ENCODE results near the gene BCAS3.
A peak's percentile ranks its signal among the peaks of the same experiment; 100 is the strongest.

The BCAS3 gene

GRCh38 chr17:61387511-61388305 is 710.1 kb downstream of the BCAS3 start:
- DNase-seq (ENCODE audit: low spot score): no peak

- no peak for DNase-seq (ENCODE audit: low spot score)
These were observed 711.1 kb downstream of the BCAS3 start for GRCh38 chr17:61388561-61389356.

DNA sequence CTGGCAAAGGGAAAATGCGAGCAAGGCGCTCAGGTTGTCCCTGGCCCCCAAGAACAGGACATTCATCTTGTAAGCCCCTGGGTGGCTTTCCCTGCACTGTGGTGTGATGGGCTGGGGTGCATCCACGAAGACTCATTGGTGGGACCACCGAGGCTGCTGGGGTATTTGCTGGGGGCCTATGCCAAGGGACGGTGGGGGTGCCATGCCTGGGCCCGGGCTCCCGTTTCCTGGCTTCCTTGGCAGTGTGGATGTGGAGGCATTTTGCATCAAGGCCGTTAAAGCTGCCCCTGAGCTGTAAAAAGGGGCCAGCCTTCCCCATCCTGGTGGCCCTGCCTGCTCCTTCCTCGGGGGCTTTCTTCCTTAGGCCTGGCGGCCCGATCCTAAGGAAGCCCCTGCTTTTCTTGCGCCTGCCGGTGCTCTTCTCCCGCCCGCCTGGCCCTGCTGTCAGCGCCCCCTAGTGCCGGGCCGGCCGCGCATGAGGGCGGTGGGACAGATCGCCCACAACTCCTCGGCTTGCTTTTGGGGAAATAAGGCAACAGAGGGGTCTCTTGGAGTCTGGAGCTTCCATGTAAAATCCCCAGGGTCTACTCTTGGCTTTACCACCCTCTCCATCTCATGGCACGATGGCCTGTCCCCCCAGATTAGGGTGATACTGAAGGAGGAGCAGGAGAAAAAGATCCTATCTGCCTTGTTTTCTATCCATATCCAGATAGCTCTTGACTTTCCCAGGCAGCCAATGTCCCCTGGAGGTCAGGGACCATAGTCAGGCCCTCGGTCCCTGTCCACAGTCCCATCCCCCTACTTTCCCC is 712.2 kb downstream of the BCAS3 start:
- peak; percentile 95 for DNase-seq (ENCODE audit: low spot score)

DNA sequence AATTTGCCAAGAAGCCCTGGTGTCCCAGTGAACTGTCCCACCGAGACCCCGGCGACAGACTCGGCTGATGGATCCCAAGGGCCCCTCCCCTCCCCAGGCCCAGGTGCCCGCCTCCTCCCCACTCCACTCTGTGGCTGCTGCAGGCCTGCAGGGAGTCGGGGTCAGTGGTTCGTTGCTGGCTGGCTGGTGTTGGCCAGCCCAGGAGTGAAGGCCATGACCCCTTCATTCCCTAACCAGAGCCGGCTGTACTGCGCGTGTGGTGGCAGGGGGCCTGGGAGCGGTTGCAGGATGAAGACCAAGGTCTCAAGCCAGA is 712.8 kb downstream of the BCAS3 start:
- no peak for DNase-seq (ENCODE audit: low spot score)

DNA sequence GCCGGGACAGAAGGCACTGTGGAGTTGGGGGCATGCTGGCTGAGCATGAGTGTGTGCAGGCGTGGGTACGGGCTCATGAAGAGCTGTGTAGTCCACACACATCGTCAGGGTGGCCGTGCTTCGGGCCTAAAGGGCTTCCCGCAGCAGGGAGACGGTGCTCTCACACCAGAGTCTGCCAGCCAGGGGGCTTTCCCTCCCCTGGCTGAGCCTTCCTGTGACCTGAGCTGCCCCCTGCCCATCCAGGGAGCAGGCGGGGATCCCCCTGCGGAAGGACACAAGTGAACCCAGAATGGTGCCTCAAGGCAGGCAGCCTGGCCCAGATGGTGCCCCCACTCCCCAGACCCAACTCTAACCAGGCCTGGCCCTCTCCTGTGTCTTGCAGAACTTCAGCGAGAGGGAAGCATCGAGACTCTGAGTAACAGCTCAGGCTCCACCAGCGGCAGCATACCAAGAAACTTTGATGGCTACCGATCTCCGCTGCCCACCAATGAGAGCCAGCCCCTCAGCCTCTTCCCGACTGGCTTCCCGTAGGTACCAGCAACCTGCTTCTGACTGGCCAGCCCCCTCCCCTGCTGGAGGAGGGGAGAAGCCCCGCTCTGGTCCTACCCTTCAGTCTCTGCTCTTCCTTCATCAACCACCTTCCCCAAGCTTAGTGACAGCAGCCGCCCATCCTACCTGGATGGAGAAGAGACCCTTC is 714.1 kb downstream of the BCAS3 start:
- no peak for DNase-seq (ENCODE audit: low spot score)

GRCh38 chr17:61392679-61393078 is 715.0 kb downstream of the BCAS3 start:
- no peak for DNase-seq (ENCODE audit: low spot score)

DNA sequence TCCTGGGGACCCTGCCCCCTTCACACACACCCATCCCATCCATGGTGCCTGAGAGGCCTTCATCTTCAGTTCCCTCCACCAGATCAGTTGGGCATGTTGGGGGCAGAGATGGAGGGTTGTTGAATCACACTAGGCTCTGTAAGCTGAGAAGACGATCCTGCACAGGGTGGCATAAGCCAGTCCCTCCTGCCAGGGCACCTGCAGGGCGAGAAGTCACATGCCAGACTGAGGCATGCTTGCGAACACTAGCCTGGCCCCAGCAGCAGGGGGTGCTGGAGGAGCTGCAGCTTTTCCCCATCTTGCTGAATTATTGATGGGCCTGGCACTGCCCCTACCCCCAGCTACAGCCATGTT is 715.9 kb downstream of the BCAS3 start:
- no peak for DNase-seq (ENCODE audit: low spot score)

GRCh38 chr17:61393904-61394629 is 716.4 kb downstream of the BCAS3 start:
- no peak for DNase-seq (ENCODE audit: low spot score)

DNA sequence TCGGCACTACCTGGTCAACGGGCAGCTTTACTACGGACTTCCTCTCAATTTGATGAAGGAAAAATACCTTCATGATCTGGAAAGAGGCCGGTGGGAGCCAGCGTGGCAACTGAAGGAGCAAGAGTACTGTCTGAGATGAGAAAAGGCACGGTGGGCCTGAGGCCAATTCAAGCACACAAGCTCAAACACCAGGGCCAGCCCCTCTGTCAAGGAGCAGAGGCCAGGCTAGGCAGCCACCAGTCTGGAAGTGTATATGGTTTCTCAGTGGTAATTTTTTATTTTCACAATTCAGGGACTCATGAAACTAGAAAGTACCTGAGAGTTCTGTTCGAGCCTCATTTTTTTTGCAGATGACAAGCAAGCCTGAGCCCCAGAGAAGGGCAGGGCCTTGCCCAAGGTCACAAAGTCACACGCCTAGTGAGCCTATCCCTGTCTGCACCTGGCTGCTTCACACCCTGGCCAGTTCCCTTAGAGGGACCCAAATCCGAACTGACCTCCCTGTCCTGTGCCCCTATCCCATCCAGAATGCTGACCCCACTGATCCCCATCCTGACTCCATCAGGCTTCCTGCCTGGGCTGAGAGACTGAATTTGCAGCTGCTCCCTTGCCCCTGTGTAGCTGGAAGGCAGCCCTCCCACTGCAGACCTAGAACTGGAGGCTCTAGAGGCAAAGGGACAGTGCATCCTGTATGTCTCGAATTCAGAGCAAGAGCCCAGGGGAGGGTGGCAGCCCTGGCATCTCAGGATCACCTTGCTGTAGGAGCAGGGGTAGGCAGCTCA is 717.2 kb downstream of the BCAS3 start:
- no peak for DNase-seq (ENCODE audit: low spot score)

DNA sequence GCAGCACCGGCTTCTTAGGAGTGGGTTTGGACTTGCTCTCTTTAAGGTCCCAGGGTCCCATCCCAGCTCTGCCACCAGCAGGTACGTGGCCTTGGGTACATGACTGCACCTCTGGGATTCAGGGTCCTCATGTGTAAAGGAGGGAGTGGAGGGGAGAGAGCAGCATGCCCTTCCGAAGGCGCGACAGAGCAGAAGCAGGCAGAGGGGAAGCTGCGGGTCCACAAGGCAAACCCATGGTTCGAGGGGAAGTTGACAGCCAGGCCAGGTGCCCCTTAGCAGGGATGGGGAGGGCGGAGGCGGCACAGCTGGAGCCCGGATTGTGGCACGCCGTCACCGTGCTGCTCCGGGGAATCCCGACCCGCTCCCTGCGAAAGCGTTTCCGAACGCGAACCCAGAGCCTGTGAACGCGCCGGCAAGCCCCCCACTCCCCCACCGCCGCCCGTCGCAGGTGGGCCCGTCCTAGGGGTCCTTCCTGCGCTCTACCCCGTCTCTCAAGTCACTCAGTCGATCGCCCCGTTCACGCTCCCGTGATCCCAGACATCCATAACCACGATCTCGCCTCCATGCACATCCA is 717.8 kb downstream of the BCAS3 start:
- DNase-seq (ENCODE audit: low spot score): no peak

- DNase-seq (ENCODE audit: low spot score): no peak
These were observed 718.4 kb downstream of the BCAS3 start for GRCh38 chr17:61395983-61396585.

DNA sequence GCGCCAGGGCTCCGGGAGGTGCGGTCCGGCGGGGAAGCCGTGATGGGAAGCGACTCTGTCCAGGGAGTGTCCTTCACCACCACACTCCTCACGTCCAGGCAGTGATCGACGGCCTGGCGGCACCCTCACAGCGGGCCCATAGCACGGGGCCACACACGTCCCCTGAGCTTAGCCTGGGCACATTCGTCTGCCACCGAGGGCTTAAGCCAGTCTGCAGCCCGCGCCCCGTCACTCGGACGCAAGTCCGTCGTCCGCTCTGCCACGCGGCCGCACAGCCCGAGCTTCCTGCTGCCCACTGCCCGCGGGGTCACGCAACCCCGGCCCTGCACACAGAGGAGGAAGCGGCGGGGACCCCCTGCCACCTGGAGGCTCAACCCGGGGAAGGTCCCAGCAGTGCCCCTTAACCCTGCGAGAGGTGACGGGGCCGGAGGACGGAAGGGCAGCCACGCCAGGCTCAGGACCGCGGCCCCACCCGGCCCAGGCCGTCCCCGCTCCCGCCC is 719.0 kb downstream of the BCAS3 start:
- no peak for DNase-seq (ENCODE audit: low spot score)

DNA sequence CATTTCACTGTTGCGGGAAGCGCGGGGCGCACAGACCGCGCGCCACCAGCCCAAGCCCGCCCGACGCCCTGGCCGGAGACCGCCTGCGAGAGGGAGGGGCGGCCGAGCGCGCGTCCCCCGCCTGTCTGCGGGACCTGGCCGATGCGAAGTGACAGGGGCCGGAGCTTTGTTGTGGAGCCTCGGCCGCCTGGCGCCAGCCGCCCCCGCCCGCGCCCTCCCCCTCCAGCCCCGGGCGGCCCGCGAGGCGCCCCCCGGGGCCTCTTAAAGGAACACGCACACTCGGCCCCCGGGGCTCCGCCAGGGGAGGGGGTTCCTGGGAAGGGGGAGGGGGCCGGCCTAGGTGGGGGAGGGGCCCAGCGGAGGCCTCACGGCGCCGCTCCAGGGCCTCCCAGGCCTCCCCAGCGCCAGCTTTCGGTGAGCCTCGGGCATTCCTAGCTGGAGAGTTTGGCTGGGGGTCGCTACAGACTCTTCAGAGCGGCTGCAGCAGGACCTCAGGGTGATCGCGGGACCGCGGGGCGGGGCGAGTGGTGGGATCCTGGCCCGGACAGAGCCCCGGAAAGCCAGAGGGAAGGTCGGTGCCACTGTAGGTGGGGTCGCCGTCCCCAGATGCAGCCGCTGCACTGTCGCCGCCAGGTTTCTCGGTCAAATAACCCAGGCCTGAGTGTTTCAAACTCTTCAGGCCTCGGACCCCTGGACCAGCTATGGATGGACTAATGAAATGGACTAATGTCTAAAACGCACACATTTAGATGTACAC is 719.6 kb downstream of the BCAS3 start:
- no peak for DNase-seq (ENCODE audit: low spot score)

DNA sequence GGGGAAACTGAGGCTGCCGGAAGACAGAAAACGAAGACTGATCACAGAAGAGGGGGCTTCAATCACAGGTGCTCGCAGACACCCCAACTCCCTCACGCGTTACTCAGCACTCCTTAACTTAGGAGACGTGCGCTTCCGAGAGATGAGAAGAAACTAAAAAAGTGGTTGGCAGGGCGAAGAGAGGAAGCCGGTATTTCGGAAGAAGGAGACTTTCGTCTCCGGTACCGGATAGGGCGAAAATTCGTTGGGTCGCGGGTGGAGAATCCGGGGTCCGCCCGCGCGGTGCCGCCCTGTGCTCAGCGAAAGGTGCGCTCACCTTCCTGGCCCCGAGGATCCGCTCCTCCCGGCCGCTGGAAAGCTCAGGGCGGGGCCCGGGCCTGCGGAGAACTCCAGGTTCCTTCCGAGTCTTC is 721.1 kb downstream of the BCAS3 start:
- DNase-seq (ENCODE audit: low spot score): no peak

- peak; percentile 76 for DNase-seq (ENCODE audit: low spot score)
These were observed 721.7 kb downstream of the BCAS3 start, which contains the start of gene TBX2 for GRCh38 chr17:61399131-61400065. Gene TBX2, plus strand, starts transcription at chr17:61399843. Its CDS starts 334 bp downstream, at chr17:61400177.

DNA sequence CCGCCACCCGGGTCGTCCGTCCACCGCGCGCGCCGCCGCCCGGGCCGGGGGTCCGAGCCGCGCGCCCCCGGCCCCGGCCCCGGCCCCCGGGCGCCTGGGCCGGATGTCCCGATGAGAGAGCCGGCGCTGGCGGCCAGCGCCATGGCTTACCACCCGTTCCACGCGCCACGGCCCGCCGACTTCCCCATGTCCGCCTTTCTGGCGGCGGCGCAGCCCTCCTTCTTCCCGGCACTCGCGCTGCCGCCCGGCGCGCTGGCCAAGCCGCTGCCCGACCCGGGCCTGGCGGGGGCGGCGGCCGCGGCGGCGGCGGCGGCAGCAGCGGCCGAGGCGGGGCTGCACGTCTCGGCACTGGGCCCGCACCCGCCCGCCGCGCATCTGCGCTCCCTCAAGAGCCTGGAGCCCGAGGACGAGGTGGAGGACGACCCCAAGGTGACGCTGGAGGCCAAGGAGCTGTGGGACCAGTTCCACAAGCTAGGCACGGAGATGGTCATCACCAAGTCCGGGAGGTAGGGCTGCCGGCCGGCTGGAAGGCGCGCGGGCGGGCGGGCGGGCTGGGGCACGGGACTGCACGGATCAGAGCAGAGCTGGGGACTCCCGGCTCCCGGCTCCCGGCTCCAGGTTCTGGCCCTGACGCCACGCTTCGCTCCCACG is 722.5 kb downstream of the BCAS3 start:
- peak; percentile 75 for DNase-seq (ENCODE audit: low spot score)

DNA sequence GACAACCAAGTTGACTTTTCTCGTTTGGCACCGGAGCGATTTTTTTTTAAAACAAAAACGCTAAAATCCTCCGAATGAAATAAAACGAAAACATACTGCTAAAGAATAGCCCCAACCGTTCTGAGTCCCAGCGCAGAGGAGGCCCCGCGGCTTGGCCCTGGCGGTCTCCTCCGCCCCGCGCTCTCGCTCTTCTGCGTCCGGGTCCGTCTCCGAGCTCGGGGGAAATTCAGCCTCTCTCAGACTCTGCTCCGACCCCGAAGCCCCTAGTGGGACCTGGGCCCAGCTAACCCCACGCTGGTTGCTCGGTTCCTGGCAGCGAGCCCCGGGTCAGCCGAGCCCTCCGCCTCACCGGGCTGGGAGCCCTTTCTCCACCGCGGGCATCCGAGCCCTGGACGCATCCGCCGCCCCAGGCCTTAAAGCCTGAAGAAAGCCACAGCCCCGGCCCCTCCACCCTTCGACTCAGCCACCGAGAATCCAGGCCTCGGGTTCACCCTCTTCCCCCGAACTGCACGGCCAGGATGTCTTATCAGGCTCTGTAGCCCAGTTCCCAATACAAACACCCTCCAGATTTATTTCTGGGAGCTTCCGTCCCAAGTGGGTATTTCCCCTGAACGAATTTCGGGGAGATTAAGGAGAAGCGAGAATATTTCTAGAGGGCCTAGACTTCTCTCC is 723.2 kb downstream of the BCAS3 start:
- no peak for DNase-seq (ENCODE audit: low spot score)

Measured in D341Med (cell line).